HL-60/S4 treated with retinoic acid at 250 ng/mL for 4 days and 3 days (cell line): ENCODE measurements around the gene MXD4.

Experiments
- in situ Hi-C: fragments of 300-500 bp; cut with MboI; formaldehyde crosslinking; loops from 2 replicates; pipeline ENCODE4 v1.7.0; 2022; ENCODE audit warnings: low sequenced_read_pairs

Gene MXD4

DNA sequence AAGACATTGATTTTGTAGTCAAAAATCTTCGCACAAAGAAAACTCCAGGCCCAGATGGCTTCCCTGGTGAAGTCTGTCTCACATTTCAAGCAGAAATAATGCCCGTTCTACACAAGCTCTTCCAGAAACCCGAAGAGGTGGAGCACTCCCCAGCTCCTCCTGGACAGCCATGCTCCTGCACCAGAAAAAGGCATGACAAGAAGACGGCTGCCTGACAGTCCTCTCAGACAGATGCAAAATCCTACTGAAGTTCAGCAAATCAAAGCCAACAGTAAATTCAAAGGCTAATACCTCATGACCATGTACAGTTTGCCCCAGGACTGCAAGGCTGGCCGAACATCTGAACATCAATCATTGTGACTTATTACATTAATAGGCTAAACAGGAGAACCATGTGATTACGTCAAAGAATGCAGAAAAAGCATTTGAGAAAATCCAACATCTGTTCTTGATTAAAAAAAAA, 30.8 kb upstream of the MXD4 start:
- in situ Hi-C loops: no loop called here

DNA sequence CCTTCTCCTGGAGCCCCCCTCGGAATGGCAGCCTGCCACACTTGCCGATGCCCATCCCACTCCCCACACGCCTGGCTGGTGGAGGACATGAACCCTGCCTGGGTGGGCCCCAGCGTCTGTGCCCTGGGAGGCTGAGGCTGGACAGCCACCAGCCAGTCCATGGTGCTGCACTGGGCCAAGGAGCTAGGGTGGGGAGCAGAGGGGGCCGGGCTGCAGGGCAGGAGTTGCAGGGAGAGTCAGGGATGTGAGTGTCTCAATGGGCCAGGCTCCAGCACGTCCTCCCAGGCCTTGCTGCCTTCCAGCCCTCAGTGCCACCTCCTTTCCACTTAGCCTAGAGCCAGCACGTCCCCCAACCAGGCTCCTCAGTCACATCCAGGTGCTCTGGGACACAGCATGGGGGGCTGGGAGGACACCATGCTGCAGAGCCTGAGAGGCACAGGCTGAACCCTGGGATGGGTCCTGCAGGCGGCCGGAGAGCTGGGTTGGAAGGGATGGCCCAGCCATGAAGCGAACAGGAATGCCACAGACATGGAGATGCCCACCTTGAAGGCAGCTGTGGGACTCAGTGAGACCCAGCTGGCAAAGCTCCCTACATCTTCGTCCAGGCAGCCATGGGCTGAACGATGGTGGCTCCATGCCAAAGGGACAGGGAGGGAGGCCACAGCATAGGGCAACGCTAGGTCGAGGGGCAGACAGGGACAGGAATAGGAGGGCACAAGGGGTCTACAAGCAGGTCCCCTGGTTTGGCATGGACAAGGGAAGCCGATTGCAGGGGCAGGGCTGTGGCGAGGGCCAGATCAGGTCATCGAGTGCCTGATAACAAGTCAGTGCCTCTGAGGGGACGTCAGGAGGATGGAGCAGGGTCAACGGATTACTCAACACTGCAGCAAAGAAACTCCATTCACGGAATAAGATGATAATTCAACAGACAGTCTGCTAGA, 30.1 kb upstream of the MXD4 start:
- in situ Hi-C loops: no loop called here

DNA sequence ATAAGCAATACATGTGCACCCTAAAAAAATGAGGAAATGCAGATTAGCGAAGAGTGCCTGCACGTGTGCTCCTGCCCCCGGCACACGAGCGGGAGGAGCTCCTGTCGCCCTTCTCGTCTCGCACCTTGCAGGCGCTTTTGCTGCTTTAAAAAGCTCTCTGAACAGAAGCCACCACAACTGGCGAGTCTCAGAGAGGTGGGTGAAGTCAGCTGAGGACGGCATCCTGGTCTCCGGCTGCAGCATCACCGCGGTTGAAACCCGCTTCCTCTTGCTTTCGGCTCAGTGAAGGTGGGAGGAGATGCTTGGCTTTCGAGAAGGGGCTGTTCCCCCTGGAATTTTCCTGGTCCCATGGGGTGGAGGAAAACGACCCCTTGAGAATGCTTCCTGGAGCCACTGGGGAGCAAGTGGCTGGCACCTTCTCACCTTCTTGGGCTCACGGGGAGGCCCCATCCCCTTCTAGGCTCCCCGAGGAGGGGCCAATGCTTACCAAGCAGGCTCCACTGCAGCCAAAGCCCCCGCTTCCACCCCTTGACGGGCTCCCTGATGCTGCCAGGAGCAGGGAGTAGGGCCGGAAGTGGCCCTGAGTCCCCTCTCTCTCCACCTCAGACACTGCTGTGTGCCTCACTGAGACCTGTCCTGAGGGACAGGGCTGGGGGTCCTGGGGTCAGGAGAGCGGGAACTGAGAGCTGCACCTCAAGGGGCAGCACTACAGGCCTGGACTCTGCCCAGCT, 29.2 kb upstream of the MXD4 start:
- in situ Hi-C loops: no loop called here

DNA sequence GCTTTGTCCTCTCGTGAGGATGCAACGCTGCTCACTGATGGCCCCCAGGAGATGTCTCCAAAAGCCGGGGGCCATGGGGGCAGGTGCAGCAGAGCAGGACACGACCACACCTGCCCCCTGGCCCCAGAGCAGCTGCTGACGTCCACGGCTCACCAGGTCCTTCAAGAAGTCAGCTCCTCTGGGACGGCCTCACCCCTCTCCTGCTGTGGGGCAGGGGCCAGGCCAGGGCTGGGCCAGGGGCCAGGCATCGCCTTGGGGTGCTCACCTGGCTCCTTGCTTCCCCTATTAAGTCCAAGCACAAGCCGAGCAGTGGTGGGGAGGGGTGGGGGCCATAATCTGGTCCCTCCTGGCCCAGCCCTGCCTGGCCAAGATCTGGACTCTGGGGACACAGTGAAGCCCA, 28.6 kb upstream of the MXD4 start:
- in situ Hi-C loops: no loop called here

DNA sequence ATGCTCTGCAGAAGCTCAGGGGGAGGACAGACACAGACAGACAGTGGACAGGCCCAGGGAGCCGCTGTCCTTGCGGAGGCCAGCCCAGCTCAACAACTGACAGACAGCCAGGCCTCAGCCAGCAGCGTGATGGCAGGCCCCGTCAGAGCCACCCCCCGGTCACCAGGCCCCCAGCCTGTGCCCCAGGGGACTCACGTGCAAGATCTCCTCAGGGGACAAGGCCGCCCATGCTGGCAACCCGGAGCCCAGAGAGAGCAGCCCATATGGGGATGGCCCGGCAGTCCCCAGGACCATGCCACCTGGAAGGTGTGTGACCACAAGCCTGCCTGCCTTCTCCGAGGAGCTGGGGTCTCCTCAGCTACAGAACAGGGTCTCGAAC, 28.0 kb upstream of the MXD4 start:
- in situ Hi-C loops: no loop called here

DNA sequence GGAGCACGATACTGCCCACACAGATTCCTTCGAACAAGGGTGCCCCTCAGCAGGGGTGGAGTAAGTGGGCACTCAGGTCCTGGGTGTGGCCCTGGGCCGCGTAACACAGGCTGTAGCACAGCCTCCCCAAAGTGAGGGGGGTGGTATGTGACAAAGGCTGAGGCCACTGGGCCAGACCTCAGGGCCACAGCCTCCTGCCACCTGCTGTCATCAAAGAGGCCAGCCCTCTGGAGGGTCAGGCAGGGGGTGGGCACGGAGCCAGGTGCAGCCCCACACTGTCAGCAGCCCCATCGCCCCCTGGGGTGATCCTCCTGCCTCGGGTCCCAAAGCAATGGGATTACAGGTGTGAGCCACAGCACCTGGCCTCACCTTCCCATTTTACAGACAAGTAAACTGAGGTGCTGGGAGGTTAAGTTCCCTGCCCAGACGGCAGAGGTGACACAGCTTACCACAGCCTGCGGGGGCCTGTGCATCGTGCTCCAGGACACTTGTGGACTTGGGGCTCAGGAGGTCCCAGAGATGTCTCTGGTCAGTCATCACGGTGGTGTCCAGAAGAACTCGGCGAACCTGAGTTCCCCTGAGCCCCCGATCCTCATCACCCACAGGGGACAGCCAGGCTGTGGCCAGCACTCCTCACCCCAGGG, 27.5 kb upstream of the MXD4 start:
- in situ Hi-C loops: no loop called here

DNA sequence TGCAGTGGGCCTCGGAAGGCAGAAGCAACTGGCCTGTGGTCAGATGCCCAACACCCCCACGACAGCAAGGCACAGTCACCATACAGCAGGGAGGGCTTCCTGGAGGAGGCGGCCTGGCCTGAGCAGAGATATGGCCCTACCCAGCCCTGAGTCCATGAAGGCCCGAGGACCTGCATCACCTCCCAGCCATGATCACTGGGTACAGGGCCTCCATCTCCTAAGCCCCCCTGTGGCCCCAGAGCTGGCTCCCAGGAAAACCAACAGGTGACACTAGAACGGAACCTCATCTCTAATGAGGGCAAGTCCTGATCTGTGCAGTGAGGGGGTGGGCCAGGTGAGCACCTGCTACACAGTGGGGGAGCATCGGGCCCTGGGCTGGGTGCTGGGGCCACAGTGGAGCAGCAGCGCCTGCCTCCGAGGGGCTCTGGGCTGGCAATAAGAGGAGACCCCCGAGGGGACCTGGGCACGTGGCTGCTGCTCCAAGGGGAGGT, 26.2 kb upstream of the MXD4 start:
- in situ Hi-C loops: no loop called here

DNA sequence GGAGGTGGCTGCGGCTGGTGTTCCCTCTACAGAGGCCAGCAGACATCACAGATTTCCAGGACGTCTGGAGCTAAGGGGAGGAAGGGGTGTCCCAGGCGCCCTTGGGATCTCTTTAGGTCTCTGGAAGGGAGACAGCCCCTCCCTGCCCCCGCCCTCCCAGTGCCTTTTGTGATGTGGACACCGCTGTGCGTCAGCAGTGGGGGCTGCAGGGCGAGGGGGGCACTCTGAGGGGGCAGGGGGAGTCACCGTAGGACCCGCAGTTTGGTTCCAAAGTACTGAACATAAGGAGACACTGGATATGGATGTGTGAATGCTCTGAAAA, 25.6 kb upstream of the MXD4 start:
- in situ Hi-C loops: no loop called here

DNA sequence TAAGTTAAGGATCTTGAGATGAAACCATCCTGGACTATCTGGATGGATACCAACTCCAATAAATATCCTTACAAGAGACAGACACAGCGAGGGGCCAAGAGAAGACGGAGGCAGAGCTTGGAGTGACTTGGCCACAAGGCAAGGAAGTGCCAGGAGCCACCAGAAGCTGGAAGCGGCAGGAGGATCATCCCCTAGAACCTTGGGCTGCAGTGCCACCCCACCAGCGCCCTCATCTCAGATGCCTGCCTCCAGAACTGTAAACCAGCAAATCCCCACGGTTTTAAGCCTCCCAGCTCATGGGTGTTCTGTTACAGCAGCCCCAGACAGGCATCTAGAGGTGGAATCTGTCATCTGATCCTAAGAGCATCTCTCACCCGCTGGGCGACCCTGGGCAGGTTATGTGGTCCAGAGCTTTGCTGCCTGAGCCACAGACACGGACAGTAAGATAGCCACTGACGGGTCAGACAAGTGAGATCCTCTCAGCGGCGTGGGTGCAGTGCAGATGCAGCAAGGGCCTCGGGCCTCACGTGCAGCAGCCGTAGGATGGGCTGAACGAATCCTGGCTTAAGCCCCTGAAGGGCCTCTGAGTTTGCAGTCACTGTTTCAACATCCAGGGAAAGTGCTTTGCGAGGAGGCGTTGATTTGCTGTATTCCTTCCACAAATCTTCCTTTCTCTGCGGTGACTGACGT, 25.1 kb upstream of the MXD4 start:
- in situ Hi-C loops: no loop called here

DNA sequence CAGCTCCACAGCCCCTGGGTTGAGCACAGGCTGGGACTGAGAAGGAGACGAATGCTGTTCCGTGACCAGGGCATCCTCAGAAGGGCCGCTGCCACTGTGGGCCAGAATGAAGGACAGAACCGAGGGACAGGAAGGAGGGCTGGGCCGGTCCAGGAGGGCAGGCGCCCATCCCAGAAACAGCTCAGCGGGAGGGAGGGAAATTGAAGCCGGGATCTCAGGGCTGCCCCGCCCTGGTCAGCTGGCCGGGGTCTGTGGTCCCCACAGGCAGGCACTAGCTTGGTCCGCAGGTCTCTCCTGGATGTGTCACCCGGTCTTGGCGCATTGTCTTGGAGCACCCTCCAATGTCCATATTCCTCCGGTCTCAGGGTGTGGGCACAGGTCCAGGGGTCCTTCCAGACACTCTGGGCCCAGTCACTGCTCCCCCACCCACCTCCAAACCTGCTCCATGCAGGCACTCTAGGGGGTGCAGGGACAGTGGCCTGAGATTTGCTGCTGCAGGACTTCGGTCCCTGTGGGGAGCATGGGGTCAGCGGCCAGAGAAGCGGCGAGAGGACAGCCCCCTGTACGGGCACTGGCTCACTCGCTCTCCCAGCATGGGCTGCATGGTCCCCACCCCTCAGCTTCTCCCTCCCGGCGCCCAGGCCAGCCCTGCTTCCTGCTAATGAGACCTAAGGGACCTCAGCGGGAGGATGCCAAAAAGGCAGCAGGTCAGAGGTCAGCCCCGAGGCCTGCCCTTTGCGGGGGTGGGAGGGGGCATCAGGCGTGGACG, 23.9 kb upstream of the MXD4 start:
- in situ Hi-C loops: no loop called here

DNA sequence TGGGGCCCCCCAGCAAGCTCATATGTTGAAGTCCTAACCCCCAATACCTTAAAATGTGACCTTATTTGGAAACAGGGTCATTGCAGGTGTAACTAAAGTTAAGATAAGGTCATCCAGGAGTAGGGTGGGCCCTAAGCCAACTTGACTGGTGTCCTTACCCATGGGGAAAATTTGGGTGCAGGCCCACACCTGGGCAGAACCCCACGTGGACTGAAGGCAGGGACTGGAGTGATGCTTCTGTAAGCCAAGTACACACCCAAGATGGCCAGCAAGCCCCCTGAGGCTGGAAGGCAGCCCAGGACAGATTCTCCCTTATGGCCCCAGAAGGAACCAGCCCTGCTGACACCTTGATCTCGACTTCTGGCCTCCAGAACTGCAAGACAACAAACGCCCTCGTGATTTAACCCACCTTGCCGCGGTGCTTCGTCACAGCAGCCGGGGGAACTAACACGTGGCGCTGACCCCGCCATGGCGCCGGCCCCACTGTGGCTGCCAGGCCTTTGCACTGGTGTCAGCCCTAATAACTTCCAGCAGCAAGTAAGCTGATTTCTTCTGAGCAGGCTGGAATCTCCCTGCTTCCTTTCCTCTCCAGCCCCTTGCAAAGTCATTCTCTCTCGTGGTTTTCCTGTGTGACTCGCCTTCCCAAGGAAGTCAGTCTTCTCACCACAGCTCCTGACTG, 23.2 kb upstream of the MXD4 start:
- in situ Hi-C loops: no loop called here

DNA sequence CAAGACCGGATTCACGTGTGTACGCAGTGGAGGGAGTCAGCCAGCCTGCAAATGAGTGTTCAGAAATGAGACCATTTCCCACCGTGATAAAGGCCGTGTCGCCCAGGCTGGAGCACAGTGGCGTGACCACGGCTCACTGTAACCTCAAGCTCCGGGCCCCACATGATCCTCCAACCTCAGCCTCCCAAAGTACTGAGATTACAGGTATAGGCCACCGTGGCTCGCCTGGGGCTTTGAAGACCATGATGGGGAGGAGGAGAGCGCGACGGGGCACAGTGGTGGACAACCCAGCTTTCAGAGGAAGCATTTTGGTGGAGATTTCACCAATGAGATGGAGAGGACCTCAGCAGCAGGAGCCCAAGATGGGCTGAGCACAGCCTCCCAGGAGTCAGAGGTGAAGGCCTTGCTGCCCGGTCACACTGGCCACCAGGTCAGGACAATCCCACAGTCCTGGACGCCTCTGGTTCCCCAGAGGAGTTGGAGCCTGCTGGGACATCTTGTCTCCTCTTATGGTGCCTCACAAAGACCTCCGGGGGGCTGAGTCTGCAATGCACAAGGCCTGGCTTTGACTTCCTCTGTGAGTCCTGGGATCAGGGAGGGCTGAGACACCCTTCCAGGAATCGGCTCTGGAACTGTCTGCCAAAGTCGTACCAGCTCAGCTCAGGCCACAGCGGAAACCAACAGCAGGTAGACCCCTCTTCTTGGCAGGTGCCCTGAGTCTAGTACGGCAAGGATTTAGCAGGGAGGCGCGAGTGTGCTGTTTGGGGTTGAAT, 22.4 kb upstream of the MXD4 start:
- in situ Hi-C loops: no loop called here

DNA sequence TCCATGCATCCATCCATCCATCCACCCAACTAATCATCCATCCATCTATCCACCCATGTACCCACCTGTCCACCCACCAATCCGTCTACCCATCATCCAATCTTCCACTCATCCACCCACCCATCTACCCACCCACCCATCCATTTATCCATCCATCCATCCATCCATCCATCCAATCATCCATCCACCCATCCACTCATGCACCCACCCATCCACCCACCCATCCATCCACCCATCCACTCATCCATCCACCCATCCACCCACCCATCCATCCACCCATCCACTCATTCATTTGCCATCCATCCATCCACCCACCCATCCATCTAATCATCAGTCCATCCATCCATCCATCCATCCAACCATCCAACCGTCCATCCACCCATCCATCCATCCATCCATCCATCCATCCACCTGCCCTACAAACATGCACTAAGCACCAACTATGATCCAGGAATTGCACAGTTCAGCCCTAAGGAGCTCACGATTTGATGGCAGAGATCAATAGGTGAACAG, 21.3 kb upstream of the MXD4 start:
- in situ Hi-C loops: no loop called here

DNA sequence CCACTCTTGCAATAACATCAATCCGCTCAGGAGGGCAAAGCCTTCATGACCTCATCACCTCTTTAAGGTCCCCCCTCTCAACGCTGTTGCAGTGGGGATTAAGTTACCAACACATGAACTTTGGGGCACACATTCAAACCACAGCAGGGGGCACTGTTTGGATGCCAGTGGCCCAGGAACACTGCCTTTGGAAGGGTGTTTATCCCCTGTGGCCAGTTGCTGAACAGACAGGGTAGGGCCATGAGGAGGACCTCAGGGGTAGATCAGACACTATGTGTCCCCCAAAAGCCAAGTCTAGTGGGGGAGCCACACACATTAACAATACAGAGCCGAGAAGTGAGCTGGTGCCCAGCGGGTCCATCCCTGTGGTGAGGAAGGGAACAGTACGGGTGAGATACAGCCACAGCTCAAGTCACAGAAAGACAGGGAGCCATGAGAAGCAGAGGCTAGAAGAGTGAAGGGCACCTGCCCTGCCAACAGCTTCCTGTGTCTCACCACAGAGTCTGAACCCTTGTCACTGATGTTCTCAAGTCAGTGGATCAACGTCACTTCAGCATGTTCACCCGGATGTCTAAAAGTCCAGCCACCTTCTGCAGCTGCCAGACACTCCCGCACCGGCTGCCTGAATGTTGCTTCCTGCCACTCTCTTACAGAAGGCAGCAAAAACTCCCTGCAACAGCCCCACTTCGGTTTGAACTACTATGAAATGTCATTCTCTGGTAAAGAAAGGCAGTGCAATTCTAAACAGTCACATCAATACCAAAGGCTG, 19.9 kb upstream of the MXD4 start:
- in situ Hi-C loops: no loop called here

DNA sequence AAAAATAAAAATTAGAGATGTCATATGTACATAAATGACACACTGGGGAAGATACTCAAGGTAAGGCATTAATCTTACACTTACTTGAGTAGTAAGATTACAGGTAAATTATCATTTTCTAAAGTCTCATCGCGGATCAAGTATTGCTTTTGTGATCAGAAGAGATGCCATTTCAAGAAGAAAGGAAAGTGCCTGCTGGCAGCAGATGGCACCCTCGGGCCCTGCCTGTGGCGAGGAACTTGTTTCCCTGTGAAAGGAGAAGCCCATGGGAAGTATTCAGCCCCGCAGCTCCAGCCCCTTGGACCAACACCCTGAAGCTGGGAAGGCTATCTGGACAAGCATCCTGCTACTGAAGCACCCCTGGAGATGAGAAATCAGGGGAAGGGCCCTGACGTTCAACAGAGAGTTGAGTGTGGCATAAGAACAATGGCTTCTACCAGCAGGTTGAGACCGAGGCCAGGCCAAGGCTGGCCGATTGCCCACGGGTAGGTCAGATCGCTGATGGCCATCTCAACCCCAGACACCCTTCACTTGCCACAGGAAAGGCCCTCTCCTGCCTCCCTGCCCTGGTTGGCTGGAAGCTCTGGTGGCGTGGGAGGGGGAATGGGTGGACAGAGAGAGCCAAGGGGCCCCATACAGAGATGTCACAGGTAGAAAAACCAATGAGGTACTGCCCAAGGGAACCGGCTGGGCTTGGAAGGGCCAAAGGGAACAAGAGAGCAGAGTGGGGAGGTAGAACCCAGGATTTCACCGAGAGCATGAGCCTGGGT, 18.8 kb upstream of the MXD4 start:
- in situ Hi-C loops: no loop called here

DNA sequence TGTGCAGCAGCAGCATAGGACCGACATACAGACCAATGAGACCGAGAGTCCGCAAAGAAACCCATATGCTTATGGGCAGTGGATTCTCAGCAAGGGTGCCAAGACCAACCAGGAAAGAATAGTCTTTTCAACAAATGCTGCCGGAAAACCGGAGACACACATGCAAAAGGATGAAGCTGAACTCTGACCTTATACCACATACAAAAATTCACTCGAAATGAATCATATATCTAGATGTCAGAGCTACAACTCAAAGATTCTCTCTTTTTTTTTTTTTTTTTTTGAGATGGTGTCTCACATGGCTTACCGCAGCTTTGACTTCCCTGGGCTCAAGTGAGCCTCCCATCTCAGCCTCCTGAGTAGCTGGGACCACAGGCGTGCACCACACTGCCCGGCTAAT, 16.0 kb upstream of the MXD4 start:
- in situ Hi-C loops: no loop called here

DNA sequence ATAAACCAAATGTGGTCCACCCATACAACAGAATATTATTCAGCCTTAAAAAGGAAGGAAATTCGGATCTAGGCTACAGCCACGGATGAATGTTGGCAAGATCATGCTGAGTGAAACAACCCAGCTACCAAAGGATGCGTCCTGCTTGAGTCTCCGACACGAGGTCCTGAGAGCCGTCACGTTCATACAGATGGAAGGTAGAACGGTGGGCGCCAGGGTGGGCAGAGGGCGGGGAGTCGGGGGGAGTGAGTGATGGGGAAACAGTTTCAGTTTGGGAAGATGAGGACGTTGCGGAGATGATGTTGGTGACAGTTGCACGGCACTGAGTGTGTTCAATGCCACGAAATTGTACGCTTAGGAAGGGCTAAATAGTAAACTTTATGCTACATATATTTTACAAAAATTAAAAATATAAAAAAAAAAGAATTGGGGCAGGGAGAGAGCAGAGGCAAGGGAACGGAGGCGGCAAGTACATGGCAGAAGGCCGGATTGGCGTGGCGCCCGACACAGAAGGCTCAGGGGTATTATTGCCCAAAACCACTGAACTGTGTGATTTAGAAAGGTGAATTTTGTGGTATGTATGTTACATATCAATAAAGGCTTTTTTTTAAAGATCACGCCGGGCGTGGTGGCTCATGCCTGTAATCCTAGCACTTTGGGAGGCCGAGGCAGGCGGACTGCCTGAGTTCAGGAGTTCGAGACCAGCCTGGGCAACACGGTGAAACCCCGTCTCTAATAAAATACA, 14.8 kb upstream of the MXD4 start:
- in situ Hi-C loops: no loop called here
